ENCODE data around the gene PHLPP1. TPM values are rescaled to one million over a fixed set of nuclear protein-coding genes. Genes with fewer than 3 reads are reported as not detected.

PHLPP1 gene
- total RNA-seq, 2 experiments from 2014 or later: 9.0 to 12.4 TPM

DNA sequence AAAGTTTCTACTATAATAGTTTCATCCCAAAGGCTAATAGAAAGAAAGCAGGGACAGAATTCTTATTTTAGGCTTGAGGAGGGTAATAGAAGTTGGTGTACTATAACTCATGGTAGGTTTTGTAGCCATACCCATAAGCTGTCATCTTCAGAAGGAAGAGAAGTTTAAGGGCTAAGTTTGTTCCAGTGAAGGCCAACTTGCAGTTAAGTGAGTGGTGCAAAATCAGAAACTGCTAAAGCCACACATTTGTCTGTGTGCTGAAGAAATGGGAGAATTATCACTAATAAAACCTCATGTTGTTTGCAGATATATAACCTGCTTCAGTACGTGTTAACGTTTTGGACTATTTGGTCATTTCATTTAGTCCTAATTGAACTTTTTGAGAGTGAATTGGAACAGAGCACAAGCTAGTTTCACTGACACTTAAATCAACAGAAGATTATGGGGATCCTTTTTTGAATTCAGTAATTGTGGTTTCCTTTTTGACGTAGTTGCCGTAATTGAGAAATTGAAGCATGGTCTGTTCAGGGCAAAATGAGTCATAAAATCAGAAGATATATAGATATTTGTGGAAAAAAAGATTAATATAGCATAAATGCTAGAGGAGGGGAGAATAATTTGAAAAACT, 69.1 kb downstream of the PHLPP1 start:
- Histone ChIP-seq H3K9me2 (ENCODE audit: insufficient read depth, low read length) (no peaks in the 10 kb centered on the region), H3K9me3 (ENCODE audit: low read length) (no peaks in the 10 kb centered on the region), H3K79me2 (ENCODE audit: insufficient read depth, low read depth, low read length) (no peaks in the 10 kb centered on the region), H3K4me2 (ENCODE audit: low read length) (no peak overlapping the region), H4K20me1 (ENCODE audit: insufficient read depth, low read length) (no peaks in the 10 kb centered on the region), H3K36me3 (ENCODE audit: insufficient read depth, low read length) (no peaks in the 10 kb centered on the region), H2AFZ (ENCODE audit: low read length) (no peak overlapping the region), H3K4me3 (ENCODE audit: low read depth, low read length, poor library complexity, severe bottlenecking) (no peak overlapping the region), H3K4me1 (ENCODE audit: insufficient read depth, low read length, poor library complexity, severe bottlenecking) (no peaks in the 10 kb centered on the region), H3K27ac (ENCODE audit: low read depth, low read length, poor library complexity, severe bottlenecking) (no peak overlapping the region)
- BruUV-seq (replicated peaks): no TSS peak
- intact Hi-C loops (cut with micrococcal nuclease; ENCODE audit: unreplicated experiment): no loop called here
- ChIA-PET CTCF (ENCODE audit: unreplicated experiment) (no interaction called here), POLR2A (interaction anchor here (0.6 to 1.6 kb wide), 2 partner anchors 11 to 389 kb away, joined by 3 to 4 read pairs; no protein-coding TSS in a partner anchor)
- DNase-seq (ENCODE audit: low spot score): no peak
- TF ChIP-seq, protein P1, sequence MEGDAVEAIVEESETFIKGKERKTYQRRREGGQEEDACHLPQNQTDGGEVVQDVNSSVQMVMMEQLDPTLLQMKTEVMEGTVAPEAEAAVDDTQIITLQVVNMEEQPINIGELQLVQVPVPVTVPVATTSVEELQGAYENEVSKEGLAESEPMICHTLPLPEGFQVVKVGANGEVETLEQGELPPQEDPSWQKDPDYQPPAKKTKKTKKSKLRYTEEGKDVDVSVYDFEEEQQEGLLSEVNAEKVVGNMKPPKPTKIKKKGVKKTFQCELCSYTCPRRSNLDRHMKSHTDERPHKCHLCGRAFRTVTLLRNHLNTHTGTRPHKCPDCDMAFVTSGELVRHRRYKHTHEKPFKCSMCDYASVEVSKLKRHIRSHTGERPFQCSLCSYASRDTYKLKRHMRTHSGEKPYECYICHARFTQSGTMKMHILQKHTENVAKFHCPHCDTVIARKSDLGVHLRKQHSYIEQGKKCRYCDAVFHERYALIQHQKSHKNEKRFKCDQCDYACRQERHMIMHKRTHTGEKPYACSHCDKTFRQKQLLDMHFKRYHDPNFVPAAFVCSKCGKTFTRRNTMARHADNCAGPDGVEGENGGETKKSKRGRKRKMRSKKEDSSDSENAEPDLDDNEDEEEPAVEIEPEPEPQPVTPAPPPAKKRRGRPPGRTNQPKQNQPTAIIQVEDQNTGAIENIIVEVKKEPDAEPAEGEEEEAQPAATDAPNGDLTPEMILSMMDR (conservative IDR thresholded peaks at IDR 0.05; ENCODE audit: low read length): no peak
- no peak for TF ChIP-seq EZH2phosphoT487 (IDR thresholded peaks at IDR 0.05; ENCODE audit: borderline replicate concordance, low read depth, low read length)

DNA sequence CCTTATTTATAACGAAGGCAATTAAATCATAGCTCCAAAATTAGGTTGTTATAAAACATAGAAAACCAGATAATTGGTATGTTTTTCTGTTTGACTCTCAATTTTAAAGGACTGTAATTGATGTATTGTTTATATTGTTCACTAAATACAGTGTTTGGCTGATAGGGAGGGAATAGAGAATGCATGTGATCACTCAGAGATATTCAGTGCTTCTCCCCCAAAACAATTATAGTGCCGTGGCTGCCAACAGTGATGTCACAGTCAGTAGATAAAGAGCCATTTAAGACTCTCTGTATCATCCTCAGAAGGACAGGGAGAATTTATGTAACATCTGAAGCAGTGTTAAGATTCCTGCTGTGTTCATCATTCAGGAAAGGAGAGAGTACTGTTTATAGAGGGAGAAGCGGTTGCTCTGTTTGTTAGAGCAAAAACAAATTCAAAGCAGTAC, 69.6 kb downstream of the PHLPP1 start:
- intact Hi-C loops (cut with micrococcal nuclease; ENCODE audit: unreplicated experiment): no loop called here
- no peaks in the 10 kb centered on the region for H4K20me1 ChIP-seq (ENCODE audit: insufficient read depth, low read length)
- ChIA-PET CTCF (ENCODE audit: unreplicated experiment) (no interaction called here), POLR2A (interaction anchor here (0.6 kb wide), 1 partner anchor 390 kb away, joined by 3 read pairs; no protein-coding TSS in a partner anchor)
- no peak overlapping the region for H3K4me3 ChIP-seq (ENCODE audit: low read depth, low read length, poor library complexity, severe bottlenecking)
- H3K4me1 ChIP-seq (ENCODE audit: insufficient read depth, low read length, poor library complexity, severe bottlenecking): no peaks in the 10 kb centered on the region
- DNase-seq (ENCODE audit: low spot score): no peak
- no peak overlapping the region for H2AFZ ChIP-seq (ENCODE audit: low read length)
- BruUV-seq (replicated peaks): no TSS peak
- H3K9me3 ChIP-seq (ENCODE audit: low read length): no peaks in the 10 kb centered on the region
- no peaks in the 10 kb centered on the region for H3K9me2 ChIP-seq (ENCODE audit: insufficient read depth, low read length)
- H3K36me3 ChIP-seq (ENCODE audit: insufficient read depth, low read length): no peaks in the 10 kb centered on the region
- no peaks in the 10 kb centered on the region for H3K79me2 ChIP-seq (ENCODE audit: insufficient read depth, low read depth, low read length)
- TF ChIP-seq EZH2phosphoT487 (IDR thresholded peaks at IDR 0.05; ENCODE audit: borderline replicate concordance, low read depth, low read length): no peak
- TF ChIP-seq, protein P1 (conservative IDR thresholded peaks at IDR 0.05; ENCODE audit: low read length): no peak
- H3K4me2 ChIP-seq (ENCODE audit: low read length): no peak overlapping the region
- H3K27ac ChIP-seq (ENCODE audit: low read depth, low read length, poor library complexity, severe bottlenecking): no peak overlapping the region

DNA sequence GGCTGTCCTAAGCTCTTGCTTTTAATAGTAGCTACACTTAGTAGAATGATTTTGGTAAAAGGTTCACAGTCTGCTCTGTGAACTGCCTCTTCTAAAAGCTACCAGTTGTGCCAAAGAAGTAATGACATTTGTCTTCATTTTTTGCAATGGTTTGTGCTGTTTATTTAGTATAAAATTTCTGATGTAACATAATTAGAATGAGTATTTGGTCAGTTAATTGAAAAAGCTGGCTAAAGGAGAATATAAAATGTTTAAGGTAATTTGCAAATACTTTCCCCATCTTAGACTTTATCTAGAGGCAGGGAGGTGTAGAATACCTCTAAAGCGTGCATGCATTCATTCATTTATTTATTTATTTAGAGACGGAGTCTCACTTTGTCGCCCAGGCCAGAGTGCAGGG, 71.3 kb downstream of the PHLPP1 start:
- POLR2A ChIA-PET: no interaction called here
- intact Hi-C loops (cut with micrococcal nuclease; ENCODE audit: unreplicated experiment): no loop called here
- Histone ChIP-seq H3K4me1 (ENCODE audit: insufficient read depth, low read length, poor library complexity, severe bottlenecking) (no peaks in the 10 kb centered on the region), H3K36me3 (ENCODE audit: insufficient read depth, low read length) (no peaks in the 10 kb centered on the region), H4K20me1 (ENCODE audit: insufficient read depth, low read length) (no peaks in the 10 kb centered on the region), H3K4me3 (ENCODE audit: low read depth, low read length, poor library complexity, severe bottlenecking) (no peak overlapping the region), H3K4me2 (ENCODE audit: low read length) (no peak overlapping the region), H3K9me3 (ENCODE audit: low read length) (no peaks in the 10 kb centered on the region), H3K79me2 (ENCODE audit: insufficient read depth, low read depth, low read length) (no peaks in the 10 kb centered on the region), H3K9me2 (ENCODE audit: insufficient read depth, low read length) (no peaks in the 10 kb centered on the region), H3K27ac (ENCODE audit: low read depth, low read length, poor library complexity, severe bottlenecking) (no peak overlapping the region), H2AFZ (ENCODE audit: low read length) (no peak overlapping the region)
- no peak for DNase-seq (ENCODE audit: low spot score)
- CTCF ChIA-PET (ENCODE audit: unreplicated experiment): no interaction called here
- BruUV-seq (replicated peaks): no TSS peak
- no peak for TF ChIP-seq EZH2phosphoT487 (IDR thresholded peaks at IDR 0.05; ENCODE audit: borderline replicate concordance, low read depth, low read length)
- TF ChIP-seq, protein P1 (conservative IDR thresholded peaks at IDR 0.05; ENCODE audit: low read length): no peak

All from OCI-LY7 (cell line).